HEK293T (cell line): ENCODE data around the gene TWIST2.
A peak's percentile ranks its signal among the peaks of the same experiment; 100 is the strongest.

ENCODE experiments used
- CTCF ChIA-PET: fragments of 350-600 bp; formaldehyde crosslinking; extraction: SDS; loops from one replicate; lab custom pipeline; 2021; ENCODE audit warnings: antibody characterized with exemption, inconsistent platforms; lab: Yijun Ruan, JAX
- POLR2A ChIA-PET: fragments of 350-600 bp; formaldehyde crosslinking; extraction: SDS; loops from one replicate; lab custom pipeline; 2020; ENCODE audit warnings: antibody characterized with exemption, inconsistent platforms; lab: Yijun Ruan, JAX
- DNase-seq: peaks from one replicate; pipeline ENCODE4 v3.0.0; 2012; ENCODE audit warnings: mixed read lengths; ENCODE audit errors: extremely low spot score
- ARNT ChIP-seq: fragments of 450-650 bp; IDR thresholded peaks from 2 replicates; pipeline ENCODE4 v1.6.1; 2017; ENCODE audit warnings: mild to moderate bottlenecking
- BHLHE40 ChIP-seq: fragments of 450-650 bp; IDR thresholded peaks from 2 replicates; pipeline ENCODE4 v1.6.1; 2016; ENCODE audit warnings: mild to moderate bottlenecking, moderate library complexity, borderline replicate concordance
- CTBP1 ChIP-seq: fragments of 450-650 bp; IDR thresholded peaks from 2 replicates; pipeline ENCODE4 v1.6.1; 2016; ENCODE audit warnings: borderline replicate concordance
- ELF4 ChIP-seq: fragments of 450-650 bp; IDR thresholded peaks from 2 replicates; pipeline ENCODE4 v1.6.1; 2017; ENCODE audit warnings: antibody characterized with exemption
- FOXA1 ChIP-seq: fragments of 450-650 bp; IDR thresholded peaks from 2 replicates; pipeline ENCODE4 v1.6.1; 2016; ENCODE audit warnings: mild to moderate bottlenecking
- FOXK2 ChIP-seq: fragments of 450-650 bp; IDR thresholded peaks from 2 replicates; pipeline ENCODE4 v1.6.1; 2016; ENCODE audit warnings: mild to moderate bottlenecking
- FOXM1 ChIP-seq: fragments of 450-650 bp; IDR thresholded peaks from 2 replicates; pipeline ENCODE4 v1.6.1; 2017; ENCODE audit warnings: mild to moderate bottlenecking, borderline replicate concordance
- HDGF ChIP-seq: fragments of 450-650 bp; IDR thresholded peaks from 2 replicates; pipeline ENCODE4 v1.6.1; 2017; ENCODE audit warnings: antibody characterized with exemption, borderline replicate concordance
- L3MBTL2 ChIP-seq: fragments of 450-650 bp; conservative IDR thresholded peaks from 2 replicates; pipeline ENCODE4 v1.6.1; 2016; ENCODE audit warnings: mild to moderate bottlenecking
- LEF1 ChIP-seq: fragments of 450-650 bp; IDR thresholded peaks from 2 replicates; pipeline ENCODE4 v1.6.1; 2017; ENCODE audit warnings: mild to moderate bottlenecking, borderline replicate concordance
- NFRKB ChIP-seq: fragments of 450-650 bp; IDR thresholded peaks from 2 replicates; pipeline ENCODE4 v1.6.1; 2016; ENCODE audit warnings: mild to moderate bottlenecking, moderate library complexity
- SP1 ChIP-seq: fragments of 450-650 bp; IDR thresholded peaks from 2 replicates; pipeline ENCODE4 v1.6.1; 2017
- SUZ12 ChIP-seq: fragments of 450-650 bp; IDR thresholded peaks from 2 replicates; pipeline ENCODE4 v1.6.1; 2016; ENCODE audit warnings: mild to moderate bottlenecking
- TARDBP ChIP-seq: fragments of 450-650 bp; IDR thresholded peaks from 2 replicates; pipeline ENCODE4 v1.6.1; 2016
- ZNF384 ChIP-seq: fragments of 450-650 bp; IDR thresholded peaks from 2 replicates; pipeline ENCODE4 v1.6.1; 2016
- TF ChIP-seq, protein P1 (sequence below): fragments of 450-650 bp; IDR thresholded peaks from 2 replicates; pipeline ENCODE4 v1.6.1; 2016

Gene TWIST2

DNA sequence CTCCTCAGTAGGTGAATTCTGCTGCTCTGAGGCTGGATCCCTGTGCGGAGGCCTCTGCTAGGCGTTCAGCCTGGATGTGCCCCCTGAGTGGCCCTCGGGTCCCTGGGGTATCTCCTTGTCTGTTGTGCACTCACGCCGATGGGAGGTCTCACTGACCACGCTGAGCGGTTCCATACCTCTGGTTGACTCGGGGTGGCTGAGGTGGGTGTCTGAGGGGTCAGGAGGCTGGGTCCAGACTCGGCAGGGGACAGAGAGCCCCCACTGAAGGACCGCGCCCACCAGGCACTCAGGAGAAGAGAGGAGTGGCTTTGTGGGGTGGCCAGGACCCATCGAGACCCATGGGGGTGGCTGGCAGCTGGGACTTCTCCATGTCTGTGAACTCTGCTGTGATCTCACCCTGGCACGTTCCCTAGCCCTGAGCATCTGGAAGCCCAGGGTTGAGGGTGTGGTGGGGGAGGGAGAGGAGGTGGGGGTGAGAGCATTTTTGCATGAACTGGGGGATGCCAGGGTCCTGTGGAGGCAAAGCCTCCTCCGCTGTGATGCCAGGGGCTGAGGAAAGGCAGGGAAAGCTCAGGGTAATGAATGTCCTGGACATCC, 53.7 kb downstream of the TWIST2 start:
- ChIA-PET CTCF (no interaction called here), POLR2A (no interaction called here)
- no peak for DNase-seq
- no peak for TF ChIP-seq CTBP1
- TF ChIP-seq HDGF, result no peak
- no peak for TF ChIP-seq FOXK2
- no peak for TF ChIP-seq FOXA1
- TF ChIP-seq TARDBP, result no peak
- TF ChIP-seq, protein P1, sequence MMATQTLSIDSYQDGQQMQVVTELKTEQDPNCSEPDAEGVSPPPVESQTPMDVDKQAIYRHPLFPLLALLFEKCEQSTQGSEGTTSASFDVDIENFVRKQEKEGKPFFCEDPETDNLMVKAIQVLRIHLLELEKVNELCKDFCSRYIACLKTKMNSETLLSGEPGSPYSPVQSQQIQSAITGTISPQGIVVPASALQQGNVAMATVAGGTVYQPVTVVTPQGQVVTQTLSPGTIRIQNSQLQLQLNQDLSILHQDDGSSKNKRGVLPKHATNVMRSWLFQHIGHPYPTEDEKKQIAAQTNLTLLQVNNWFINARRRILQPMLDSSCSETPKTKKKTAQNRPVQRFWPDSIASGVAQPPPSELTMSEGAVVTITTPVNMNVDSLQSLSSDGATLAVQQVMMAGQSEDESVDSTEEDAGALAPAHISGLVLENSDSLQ, result no peak
- TF ChIP-seq SUZ12, result no peak
- TF ChIP-seq ELF4, result no peak
- no peak for TF ChIP-seq LEF1
- TF ChIP-seq ARNT, result no peak
- TF ChIP-seq BHLHE40, result no peak
- no peak for TF ChIP-seq NFRKB
- TF ChIP-seq L3MBTL2, result no peak
- TF ChIP-seq FOXM1, result no peak
- TF ChIP-seq SP1, result no peak
- TF ChIP-seq ZNF384, result no peak

DNA sequence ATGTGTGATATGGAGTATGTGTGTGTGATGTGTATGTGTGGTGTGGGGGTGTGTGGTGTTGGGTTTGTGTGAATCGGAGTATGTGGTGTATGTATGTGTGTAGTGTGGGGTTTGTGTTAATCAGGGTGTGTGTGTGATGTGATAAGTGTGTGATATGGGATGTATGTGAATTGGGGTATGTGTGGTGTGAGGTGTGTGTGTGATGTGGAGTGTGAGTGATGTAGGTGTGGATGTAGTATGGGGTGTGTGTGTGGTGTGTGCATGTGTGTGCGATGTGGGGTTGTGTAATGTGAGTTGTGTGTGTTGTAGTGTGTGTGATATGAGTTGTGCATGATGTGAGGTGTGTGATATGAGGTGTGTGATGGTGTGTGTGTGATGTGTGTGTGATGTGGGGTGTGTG, 54.4 kb downstream of the TWIST2 start:
- CTCF ChIA-PET, result no interaction called here
- DNase-seq, result no peak
- POLR2A ChIA-PET, result no interaction called here
- no peak for TF ChIP-seq FOXA1
- TF ChIP-seq SP1, result no peak
- TF ChIP-seq ELF4, result no peak
- TF ChIP-seq LEF1, result no peak
- TF ChIP-seq SUZ12, result no peak
- TF ChIP-seq, protein P1, result no peak
- TF ChIP-seq TARDBP, result no peak
- no peak for TF ChIP-seq FOXK2
- no peak for TF ChIP-seq HDGF
- no peak for TF ChIP-seq CTBP1
- no peak for TF ChIP-seq L3MBTL2
- no peak for TF ChIP-seq ZNF384

- POLR2A ChIA-PET, result no interaction called here
- TF ChIP-seq ARNT (no peak), BHLHE40 (no peak), CTBP1 (no peak), TARDBP (no peak), HDGF (no peak), LEF1 (no peak), NFRKB (no peak), SUZ12 (no peak), L3MBTL2 (no peak), SP1 (no peak), FOXM1 (no peak), FOXK2 (no peak), ELF4 (no peak), FOXA1 (no peak)
- TF ChIP-seq, protein P1, result no peak
- CTCF ChIA-PET, result no interaction called here
- DNase-seq, result no peak
Observed at GRCh38 chr2:238903141-238903540, 55.3 kb downstream of the TWIST2 start.

DNA sequence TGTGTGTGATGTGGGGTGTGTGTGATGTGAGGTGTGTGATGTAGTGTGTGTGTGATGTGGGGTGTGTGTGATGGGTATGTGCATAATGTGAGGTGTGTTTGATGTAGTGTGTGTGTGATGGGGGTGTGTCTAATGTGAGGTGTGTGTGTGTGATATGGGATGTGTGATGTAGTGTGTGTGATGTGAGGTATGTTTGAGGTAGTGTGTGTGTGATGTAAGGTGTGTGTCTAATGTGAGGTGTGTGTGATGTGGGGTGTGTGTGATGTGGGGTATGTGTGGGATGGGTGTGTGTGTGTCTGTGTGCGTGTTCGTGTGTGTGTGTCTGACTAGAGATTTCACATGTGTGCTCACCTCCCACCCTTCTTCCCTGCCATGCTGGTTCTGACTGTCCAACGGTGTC, 56.3 kb downstream of the TWIST2 start:
- TF ChIP-seq ELF4 (no peak), TARDBP (peak; percentile 46; the same call in 1 of the 2 replicates)
- no peak for DNase-seq
- ChIA-PET POLR2A (no interaction called here), CTCF (no interaction called here)

- TF ChIP-seq NFRKB (no peak), HDGF (no peak), LEF1 (no peak), SUZ12 (no peak), ZNF384 (no peak), SP1 (no peak), L3MBTL2 (no peak), ARNT (no peak), TARDBP (no peak), CTBP1 (no peak), ELF4 (no peak), BHLHE40 (no peak), FOXA1 (no peak), FOXM1 (no peak), FOXK2 (no peak)
- TF ChIP-seq, protein P1, result no peak
- no peak for DNase-seq
- CTCF ChIA-PET, result no interaction called here
- POLR2A ChIA-PET, result no interaction called here
Observed at GRCh38 chr2:238904716-238905115, 56.8 kb downstream of the TWIST2 start.

DNA sequence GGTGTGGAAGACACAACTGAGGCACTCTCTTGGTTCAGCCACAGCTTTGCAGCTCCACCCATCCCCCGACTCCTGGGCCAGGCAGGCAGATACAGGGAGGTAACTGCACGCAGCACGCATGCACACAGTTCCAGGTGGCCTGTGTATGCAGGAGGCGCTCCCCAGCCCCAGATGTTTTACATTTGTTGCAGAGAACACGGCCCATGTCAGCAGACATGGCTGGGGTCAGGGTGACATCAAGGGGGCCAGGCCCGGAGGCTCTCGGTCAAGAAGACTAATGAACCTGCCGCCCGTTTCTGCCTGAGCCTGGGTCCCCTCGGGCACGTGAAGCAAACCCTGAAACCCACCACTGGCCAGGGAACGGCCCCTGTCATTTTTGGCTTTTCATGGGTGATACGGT, 57.3 kb downstream of the TWIST2 start:
- DNase-seq, result no peak
- TF ChIP-seq ELF4 (no peak), TARDBP (no peak), SUZ12 (no peak), LEF1 (no peak), FOXK2 (no peak), NFRKB (no peak)
- TF ChIP-seq, protein P1, result no peak
- ChIA-PET CTCF (no interaction called here), POLR2A (no interaction called here)
